Measurements from ENCODE around the gene ITPKB.
A peak's percentile ranks its signal among the peaks of the same experiment; 100 is the strongest.

Gene ITPKB

GRCh38 chr1:226662642-226663326 lies 76.3 kb downstream of the ITPKB start:
- peak; percentile 75 for DNase-seq

DNA sequence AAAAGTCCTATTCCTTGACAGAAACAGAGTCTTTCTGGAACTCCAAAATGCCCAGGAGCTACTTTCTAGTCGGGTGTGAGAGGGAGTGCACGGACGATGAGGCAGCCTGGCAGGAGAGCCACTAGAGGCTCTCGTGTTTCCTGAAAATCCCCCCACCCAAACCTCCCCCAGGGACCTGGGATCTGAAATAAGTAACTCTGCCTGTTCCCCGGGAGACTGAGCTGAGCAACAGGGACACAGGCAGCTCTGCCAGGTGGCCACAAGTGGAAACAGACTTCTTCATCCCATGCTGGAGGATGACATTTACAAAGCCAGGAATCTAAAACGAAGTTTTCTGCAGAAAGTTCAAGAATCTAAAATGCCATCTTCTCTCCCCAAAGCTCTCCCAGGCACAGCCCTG lies 77.1 kb downstream of the ITPKB start:
- DNase-seq = no peak

- DNase-seq = no peak
These were observed 77.8 kb downstream of the ITPKB start for GRCh38 chr1:226661271-226661670.

DNA sequence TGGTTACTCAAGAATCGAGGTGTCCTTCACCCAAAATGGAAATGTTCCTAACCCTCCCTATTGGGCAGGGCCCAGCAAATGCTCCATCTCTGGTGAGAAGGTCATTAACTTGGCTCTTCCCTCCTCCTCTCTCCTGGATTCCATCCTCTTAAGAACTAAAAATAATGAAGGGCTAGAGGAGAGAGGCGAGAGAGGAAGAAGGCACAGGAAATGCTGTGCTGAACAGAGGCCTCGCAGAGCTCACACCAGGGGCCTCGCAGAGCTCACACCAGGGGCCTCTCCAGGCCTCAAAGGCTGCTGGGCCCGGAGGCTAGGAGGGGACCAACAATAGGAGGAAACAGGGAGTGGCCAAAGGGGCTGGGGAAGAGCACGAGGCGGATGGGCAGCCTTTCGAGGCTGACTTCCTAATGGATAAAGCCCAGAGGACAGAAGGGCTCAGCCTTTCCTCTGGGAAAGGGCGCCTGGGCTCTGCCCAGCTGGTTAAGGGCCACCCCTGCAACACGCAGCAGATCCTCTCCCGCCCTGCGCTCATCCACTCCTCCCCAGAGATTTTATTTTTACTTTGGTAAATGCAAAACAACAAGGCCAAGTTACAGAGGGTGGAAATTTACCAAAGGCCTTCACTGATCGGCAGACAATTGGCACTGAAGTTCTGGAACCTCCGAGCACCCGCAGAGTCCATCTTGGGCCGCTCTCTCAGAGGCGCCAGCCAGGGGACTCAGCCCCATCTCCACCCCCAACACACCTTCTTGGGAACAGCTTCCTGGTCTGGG lies 78.5 kb downstream of the ITPKB start:
- no peak for DNase-seq

DNA sequence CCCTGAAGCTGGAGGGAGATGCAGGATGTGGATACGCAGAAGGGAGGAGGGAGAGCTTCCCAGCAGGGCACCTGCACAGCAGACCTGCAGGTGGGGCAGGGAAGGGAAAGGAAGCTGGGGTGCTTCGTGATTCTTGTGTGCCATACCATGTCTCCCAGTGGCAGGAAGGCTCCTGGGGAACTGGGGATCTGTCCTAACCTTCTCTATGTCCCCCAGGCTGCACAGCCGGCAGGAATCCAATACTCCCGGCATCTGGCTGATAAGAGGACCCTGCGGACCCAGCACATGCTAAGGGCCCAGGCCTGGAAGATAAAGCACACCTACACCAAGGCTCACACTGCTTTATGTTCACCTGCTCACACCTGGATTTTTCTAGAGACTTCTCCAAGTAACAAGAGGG lies 79.4 kb downstream of the ITPKB start:
- no peak for DNase-seq

DNA sequence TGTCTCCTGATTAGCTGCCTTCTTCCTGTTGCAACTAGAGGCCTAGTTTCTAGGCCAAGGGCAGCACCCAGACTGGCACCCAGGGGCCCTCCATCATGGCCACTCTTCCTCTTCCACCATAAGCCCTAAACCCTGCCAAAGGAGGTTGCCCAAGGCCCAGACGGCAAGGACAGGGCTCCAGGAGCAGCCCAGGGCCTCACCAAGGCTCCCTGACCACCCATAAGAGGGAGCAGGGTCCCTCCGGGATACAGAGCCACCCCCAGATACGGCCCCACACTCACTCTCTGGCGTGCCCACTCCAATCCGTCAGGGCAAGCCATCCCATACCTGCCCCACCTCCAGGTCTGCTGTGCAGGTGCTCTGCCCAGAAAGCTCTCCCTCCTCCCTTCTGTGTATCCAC lies 79.9 kb downstream of the ITPKB start:
- no peak for DNase-seq

DNA sequence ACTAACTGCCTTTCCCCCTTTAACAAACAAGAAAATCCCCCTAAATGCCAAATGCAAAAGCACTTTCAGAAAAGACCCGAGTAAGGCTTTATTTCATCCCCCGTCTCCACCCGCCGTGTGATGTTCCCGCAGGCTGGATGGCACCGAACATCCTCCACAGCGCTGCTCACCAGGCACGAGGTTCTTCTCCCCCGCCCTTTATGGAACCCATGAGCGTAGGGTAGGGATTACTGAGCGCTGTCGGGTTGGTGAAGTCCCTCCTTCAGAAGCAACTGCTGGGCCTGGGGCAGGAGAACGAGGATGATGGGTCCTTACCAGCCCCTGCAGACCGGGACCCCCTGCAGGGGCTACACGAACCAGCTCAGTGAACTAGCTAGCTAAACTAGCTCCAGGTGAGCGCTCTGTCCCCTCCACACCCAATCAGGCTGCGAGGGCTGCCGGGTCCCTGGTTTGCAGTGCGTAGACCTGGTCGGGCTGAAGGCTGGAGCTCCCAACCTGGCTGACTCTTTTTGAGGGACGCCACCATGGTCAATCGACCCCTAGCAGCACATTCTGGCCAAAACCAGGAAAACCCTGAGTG lies 80.4 kb downstream of the ITPKB start:
- DNase-seq = no peak

GRCh38 chr1:226657895-226658545 lies 81.1 kb downstream of the ITPKB start:
- DNase-seq = no peak

DNA sequence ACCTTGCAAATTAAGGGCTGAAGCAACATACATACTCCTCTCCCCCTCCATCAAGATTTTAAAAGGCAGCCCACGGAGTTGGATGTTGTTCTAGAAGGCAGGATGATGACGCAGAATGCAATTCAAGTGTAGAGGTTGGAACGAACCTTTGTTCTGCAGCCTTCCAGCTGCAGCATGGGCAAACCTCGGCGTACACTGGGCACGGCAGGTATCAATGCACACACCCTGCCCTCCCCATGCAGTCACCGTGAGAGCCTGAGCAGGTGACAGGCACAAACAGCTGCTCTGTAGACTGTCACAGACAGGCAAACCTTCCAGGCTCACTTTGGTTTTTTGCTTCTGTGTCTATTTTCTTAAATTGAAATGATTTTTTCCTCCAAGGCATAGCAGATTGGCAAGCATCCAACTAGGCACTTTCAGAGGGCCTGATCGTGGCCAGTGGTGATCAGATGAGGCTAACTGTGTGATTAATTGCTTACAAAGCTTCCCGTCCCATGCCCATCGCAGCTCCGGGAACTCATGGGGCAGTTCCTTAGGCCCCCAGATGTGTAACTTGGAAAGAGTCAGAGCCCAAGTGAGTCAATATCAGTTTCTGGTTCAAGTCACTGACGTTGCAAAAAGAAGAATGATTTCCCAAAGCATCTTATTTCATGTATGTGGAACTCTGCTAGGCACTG lies 82.3 kb downstream of the ITPKB start:
- DNase-seq = no peak

DNA sequence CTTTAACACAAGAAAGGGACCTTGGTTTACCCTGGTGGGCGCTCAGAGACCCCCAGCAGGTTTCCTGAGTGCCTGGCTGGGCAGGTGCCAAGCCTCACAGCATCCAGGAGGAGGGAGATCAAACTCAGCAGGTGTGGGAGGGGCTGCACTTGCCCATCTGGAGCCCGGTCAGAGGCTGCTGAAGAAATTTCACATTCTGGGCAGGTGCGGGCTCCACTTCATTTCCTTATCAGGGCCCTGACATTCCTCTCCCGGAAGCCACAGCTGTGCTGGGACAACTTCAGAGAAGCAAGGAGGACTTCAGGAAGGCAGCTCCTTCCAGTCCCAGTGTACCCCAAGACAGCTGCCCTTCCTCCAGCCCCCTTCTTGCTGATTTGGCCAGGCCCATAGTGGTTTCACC lies 82.9 kb downstream of the ITPKB start:
- no peak for DNase-seq

DNA sequence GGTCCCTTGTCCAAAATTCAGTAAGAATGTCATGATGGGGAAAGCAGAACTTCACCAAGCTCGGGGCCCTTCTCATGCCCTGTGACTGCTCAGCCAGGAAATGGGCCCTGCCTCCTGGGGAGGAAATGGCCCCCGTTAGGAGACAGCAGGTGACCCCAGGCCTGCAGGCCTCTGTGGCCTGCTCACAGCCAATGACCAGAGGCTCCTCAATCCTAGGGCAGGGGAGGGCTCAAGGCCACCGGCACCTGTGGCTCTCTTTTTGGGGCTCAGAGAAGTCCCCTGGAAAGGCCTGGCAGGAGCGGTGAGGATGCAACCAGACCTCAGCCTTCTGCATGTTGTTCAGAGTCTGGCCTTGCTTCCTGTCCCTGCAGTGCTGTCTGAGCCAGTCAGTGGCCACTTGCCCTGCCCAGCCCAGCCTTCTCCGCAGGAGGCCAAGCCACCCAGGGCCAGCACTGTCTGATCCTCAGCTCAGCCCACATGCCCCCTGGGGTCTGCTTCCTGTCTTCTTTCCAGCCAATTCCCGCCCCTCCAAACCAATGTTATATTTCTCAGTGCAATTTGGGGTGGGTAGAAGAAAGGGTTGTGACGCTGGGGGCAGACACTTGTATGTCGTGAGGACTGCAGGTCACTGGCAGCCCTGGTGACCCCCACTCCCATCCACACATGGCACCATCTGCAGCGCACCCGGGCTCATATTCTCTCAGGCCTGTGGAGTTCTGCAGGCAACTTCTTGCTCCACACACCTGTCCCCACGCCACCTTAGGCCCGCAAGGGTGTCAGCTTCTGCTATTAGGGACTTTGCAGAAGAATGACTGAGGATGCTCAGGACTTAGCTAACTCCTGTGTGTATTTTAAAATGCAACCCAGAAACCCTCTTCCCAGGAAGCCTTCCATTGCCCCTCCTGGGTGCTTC lies 83.6 kb downstream of the ITPKB start:
- DNase-seq = no peak

DNA sequence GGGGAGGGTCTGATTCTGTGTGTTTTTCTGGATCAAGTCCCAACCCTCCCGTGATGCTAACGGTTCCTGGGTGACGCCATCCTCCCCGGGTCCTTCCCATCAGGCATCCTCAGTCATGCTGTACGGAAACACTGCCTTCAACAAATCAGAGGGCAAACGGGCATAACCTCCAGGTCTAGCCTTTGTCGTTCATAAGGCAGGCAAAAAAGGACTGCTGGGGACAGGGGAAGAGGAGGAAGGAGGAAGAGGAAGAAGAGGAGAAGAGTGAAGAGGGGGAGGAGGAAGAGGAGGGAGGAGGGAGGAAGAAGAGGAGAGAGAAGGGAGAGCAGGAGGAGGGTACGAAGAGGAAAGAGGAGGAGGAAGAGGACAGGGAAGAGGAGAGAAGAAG lies 84.4 kb downstream of the ITPKB start:
- no peak for DNase-seq

GRCh38 chr1:226654046-226654667 lies 84.9 kb downstream of the ITPKB start:
- no peak for DNase-seq

DNA sequence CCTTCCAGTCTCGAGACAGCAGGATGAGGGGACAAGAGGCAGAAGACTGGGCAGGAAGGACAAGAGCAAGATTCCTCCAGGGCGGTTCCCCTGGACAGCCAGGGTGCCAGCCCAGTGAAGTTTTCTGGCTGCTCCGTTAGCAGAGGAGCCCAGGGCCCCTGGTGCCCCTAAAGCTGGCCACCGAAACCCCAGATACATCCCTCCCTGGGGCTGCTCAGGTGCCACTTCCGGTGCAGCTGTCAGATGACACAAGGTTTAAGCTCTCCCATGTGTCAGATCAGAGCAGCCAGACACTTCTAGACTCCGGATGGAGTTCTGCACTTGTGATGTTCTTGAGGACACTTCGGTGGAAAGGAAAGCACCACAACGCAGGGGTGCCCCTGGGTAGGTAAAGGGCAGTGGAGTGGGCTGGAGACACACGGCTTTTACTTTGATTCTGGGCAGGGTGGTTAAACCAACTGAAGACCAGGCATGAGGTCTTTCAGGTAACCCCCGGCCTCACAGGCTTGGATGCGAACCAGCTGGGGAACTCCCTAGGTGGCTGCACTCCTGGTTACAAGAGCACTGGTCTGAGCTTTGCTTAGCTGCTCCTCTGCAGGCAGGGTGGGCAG lies 85.7 kb downstream of the ITPKB start:
- DNase-seq = no peak

DNA sequence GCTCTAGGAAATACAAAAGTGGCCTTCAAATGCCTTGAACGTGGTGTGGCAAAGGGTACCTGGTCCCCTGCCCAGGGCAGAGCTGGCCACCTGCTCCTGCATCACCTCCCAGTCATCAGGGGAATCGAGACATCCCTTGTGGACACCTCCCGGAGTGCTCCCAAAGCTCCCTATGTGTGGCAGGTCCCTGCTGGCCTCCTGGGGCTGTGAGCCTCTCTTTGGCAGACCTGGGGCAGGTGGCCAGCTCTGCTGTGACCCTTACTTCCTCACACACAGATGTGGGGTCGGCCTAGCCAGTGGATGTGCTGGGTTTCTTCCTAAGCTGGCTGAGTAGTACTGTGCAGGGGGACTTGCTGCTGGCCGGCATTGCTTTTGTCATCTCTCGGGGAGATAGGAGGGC lies 86.5 kb downstream of the ITPKB start:
- DNase-seq = no peak

DNA sequence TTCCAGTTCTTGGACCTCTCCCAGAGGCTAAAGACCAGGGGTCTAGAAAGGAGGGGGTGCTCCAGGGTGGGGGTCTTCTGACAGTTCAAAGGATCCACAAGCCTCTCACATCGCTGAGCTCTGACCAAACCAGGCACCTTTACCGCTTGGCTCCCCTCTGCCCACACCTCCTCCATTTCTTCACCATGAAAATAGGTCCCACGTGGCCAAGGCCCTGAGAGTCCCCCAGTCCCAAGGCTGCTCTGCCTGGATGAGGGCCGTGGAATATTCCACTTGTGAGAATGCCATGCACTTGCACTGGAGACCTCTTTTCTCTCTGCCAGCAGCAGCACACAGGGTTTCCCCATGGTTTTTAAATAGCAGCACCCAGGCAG lies 87.4 kb downstream of the ITPKB start:
- no peak for DNase-seq

DNA sequence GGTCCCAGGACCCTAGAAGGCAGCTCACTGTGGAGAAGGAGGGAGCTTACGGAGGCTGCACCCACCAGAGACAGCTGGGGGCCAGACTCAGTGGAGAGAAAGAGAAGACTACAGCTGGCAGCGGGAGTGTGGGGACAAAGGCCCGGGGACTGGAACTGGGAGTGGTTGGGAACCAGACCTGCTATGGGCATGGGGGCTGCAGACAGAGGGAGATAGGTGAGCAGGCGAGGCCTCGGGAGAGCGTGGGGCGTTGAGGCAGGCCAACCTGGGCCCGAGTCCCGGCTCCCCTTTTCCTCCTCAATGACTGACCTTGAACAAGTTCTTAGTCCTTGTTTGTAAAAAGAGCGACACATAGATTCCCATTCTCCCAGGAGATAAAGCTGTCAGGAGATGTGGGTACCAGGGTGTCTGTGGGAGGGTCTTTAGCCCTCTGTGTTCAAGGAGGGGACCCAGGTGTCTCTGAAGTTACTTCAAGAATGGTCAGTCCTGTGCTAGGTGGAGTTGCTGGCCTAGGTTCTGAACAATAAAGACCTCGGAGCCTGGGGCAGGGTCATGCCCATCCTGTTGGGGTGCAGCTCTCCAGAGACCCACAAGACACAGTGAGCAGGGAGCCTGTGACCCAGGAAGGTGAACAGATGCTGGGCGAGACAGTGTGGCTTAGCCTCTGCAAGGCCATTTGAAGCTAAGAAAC lies 87.9 kb downstream of the ITPKB start:
- DNase-seq = no peak

- DNase-seq = no peak
These were observed 88.7 kb downstream of the ITPKB start for GRCh38 chr1:226650236-226650841.

- peak; percentile 27 for DNase-seq
These were observed 89.3 kb downstream of the ITPKB start for GRCh38 chr1:226649780-226650179.

DNA sequence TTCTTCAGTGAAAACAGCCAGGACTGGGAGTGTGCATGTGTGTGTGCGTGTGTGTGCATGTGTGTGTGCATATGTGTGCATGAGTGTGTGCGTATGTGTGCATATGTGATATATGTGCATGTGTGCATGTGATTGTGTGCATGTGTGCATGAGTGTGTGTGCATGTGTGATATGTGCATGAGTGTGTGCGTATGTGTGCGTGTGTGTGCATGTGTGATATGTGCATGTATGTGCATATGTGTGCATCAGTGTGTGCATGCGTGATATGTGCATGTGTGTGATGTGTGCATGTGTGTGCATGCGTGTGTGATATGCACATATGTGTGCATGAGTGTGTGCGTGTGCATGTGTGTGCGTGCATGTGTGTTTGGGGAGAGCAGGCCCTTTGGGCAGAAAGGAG lies 89.8 kb downstream of the ITPKB start:
- DNase-seq = no peak
